GDM1 (cell line): Measurements from ENCODE around the gene CR2.
"Not testable (repeated sequence)": the region's sequence is repeated elsewhere in the genome, so short reads cannot be mapped to it uniquely, and the experiment has no call there.

Source experiments
- DNase-seq: peaks from one replicate; lab custom pipeline; 2025; lab: John Stamatoyannopoulos, UW

CR2 gene

GRCh38 chr1:207454046-207454964 is at the start of gene CR2:
CR2 (plus strand) TSS chr1:207454328; CDS start chr1:207454419, 91 bp downstream.
- DNase-seq, result no peak

- peak; percentile 26 for DNase-seq
These were observed 49.1 kb upstream of the CR2 start for GRCh38 chr1:207404849-207405525.

GRCh38 chr1:207405814-207406213 is 48.3 kb upstream of the CR2 start:
- no peak for DNase-seq

GRCh38 chr1:207407655-207408260 is 46.4 kb upstream of the CR2 start:
- no peak for DNase-seq

GRCh38 chr1:207412845-207413244 is 41.3 kb upstream of the CR2 start:
- no peak for DNase-seq

GRCh38 chr1:207414606-207415108 is 39.5 kb upstream of the CR2 start:
- peak; percentile 58 for DNase-seq

GRCh38 chr1:207417076-207417475 is 37.1 kb upstream of the CR2 start:
- no peak for DNase-seq

GRCh38 chr1:207418351-207418750 is 35.8 kb upstream of the CR2 start:
- DNase-seq, result peak; percentile 18

GRCh38 chr1:207420109-207420508 is 34.0 kb upstream of the CR2 start:
- no peak for DNase-seq

GRCh38 chr1:207421078-207421477 is 33.0 kb upstream of the CR2 start:
- no peak for DNase-seq

GRCh38 chr1:207423560-207424292 is 30.4 kb upstream of the CR2 start:
- no peak for DNase-seq

- no peak for DNase-seq
These were observed 29.5 kb upstream of the CR2 start for GRCh38 chr1:207424570-207425131.

- no peak for DNase-seq
These were observed 26.1 kb upstream of the CR2 start for GRCh38 chr1:207427832-207428585.

GRCh38 chr1:207428783-207429182 is 25.3 kb upstream of the CR2 start:
- no peak for DNase-seq

- DNase-seq, result peak; percentile 41
These were observed 24.2 kb upstream of the CR2 start for GRCh38 chr1:207429963-207430362.

GRCh38 chr1:207430602-207431001 is 23.5 kb upstream of the CR2 start:
- DNase-seq, result no peak

- no peak for DNase-seq
These were observed 22.6 kb upstream of the CR2 start for GRCh38 chr1:207431508-207431907.

GRCh38 chr1:207433435-207433834 is 20.7 kb upstream of the CR2 start:
- no peak for DNase-seq

GRCh38 chr1:207436746-207437145 is 17.4 kb upstream of the CR2 start:
- not testable (repeated sequence) for DNase-seq

GRCh38 chr1:207440626-207441025 is 13.5 kb upstream of the CR2 start:
- no peak for DNase-seq
